ENCODE results near the gene CD101. TPM values are rescaled to one million over a fixed set of nuclear protein-coding genes. Genes with fewer than 3 reads are reported as not detected.

CD101 gene
- total RNA-seq, 1 donor from 2014 or later: 0.53 TPM

GRCh38 chr1:117022114-117022513, 20.6 kb downstream of the CD101 start:
- Histone ChIP-seq H3K36me3 (ENCODE audit: control insufficient read depth, insufficient read depth, low read length) (no peaks in the 10 kb centered on the region), H3K4me3 (ENCODE audit: low read depth, low read length) (no peak overlapping the region), H3K27me3 (ENCODE audit: control insufficient read depth, insufficient read depth, low read length) (no peaks in the 10 kb centered on the region)
- no peak for TF ChIP-seq CTCF (IDR thresholded peaks at IDR 0.05; ENCODE audit: insufficient read depth, low read length, severe bottlenecking)
- DNase-seq (ENCODE audit: low read depth): no peak
- FAIRE-seq: no peak

GRCh38 chr1:117025568-117025967, 24.0 kb downstream of the CD101 start:
- Histone ChIP-seq H3K27me3 (ENCODE audit: control insufficient read depth, insufficient read depth, low read length) (no peaks in the 10 kb centered on the region), H3K36me3 (ENCODE audit: control insufficient read depth, insufficient read depth, low read length) (no peaks in the 10 kb centered on the region), H3K4me3 (ENCODE audit: low read depth, low read length) (no peak overlapping the region)
- TF ChIP-seq CTCF (IDR thresholded peaks at IDR 0.05; ENCODE audit: insufficient read depth, low read length, severe bottlenecking): no peak
- FAIRE-seq: no peak
- no peak for DNase-seq (ENCODE audit: low read depth)

DNA sequence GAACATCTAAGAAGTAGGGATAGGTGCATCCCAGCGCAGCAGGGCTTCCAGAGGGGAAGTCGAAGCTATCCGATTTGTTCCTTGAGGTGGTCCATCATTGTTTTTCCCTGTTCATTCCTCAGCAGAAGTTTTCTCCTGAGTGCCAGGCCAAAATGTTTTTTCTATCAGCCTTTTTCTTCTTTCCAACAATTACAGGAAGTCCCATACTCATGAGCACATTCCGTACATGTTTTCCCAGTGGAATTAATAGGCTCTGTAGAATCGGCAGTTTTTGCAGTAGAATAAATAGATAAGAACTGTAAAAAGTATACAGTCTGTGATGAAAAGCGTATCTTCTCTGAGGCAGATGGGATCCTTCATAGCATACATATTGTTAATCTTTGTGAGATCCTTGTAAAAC, 24.8 kb downstream of the CD101 start:
- Histone ChIP-seq H3K36me3 (ENCODE audit: control insufficient read depth, insufficient read depth, low read length) (no peaks in the 10 kb centered on the region), H3K4me3 (ENCODE audit: low read depth, low read length) (no peak overlapping the region), H3K27me3 (ENCODE audit: control insufficient read depth, insufficient read depth, low read length) (no peaks in the 10 kb centered on the region)
- TF ChIP-seq CTCF (IDR thresholded peaks at IDR 0.05; ENCODE audit: insufficient read depth, low read length, severe bottlenecking): no peak
- FAIRE-seq (no peak), DNase-seq (ENCODE audit: low read depth) (no peak)

DNA sequence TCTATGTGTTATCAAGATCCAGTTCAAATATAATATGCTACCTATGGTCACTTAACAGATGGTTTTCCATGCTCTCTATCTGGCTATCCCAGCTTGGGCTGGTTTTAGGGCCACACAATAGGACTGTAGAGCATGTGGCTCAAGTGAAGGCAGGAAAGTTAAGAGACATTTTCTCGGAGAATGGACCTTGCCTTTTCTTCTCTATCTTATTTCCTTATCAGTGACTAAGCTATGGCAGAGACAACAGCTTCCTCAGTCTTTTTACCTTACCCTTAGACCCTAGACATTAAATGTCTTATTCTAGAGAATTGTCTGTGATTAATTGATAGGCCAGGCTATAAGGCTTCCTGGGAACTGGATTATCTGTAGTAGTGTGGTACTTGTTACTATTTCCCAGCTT, 28.1 kb downstream of the CD101 start:
- FAIRE-seq: no peak
- Histone ChIP-seq H3K4me3 (ENCODE audit: low read depth, low read length) (no peak overlapping the region), H3K36me3 (ENCODE audit: control insufficient read depth, insufficient read depth, low read length) (no peaks in the 10 kb centered on the region), H3K27me3 (ENCODE audit: control insufficient read depth, insufficient read depth, low read length) (no peaks in the 10 kb centered on the region)
- no peak for DNase-seq (ENCODE audit: low read depth)
- no peak for TF ChIP-seq CTCF (IDR thresholded peaks at IDR 0.05; ENCODE audit: insufficient read depth, low read length, severe bottlenecking)

- peak; percentile 23 for DNase-seq (ENCODE audit: low read depth)
- no peak overlapping the region for H3K4me3 ChIP-seq (ENCODE audit: low read depth, low read length)
- H3K36me3 ChIP-seq (ENCODE audit: control insufficient read depth, insufficient read depth, low read length): no peaks in the 10 kb centered on the region
- H3K27me3 ChIP-seq (ENCODE audit: control insufficient read depth, insufficient read depth, low read length): no peaks in the 10 kb centered on the region
- TF ChIP-seq CTCF (IDR thresholded peaks at IDR 0.05; ENCODE audit: insufficient read depth, low read length, severe bottlenecking): no peak
- no peak for FAIRE-seq
These were observed 28.8 kb downstream of the CD101 start for GRCh38 chr1:117030271-117030877.

GRCh38 chr1:117032266-117032665, 30.7 kb downstream of the CD101 start:
- no peak for TF ChIP-seq CTCF (IDR thresholded peaks at IDR 0.05; ENCODE audit: insufficient read depth, low read length, severe bottlenecking)
- no peak for FAIRE-seq
- H3K27me3 ChIP-seq (ENCODE audit: control insufficient read depth, insufficient read depth, low read length): no peaks in the 10 kb centered on the region
- no peak for DNase-seq (ENCODE audit: low read depth)
- H3K4me3 ChIP-seq (ENCODE audit: low read depth, low read length): no peak overlapping the region
- H3K36me3 ChIP-seq (ENCODE audit: control insufficient read depth, insufficient read depth, low read length): no peaks in the 10 kb centered on the region

All from bronchial epithelial cell (primary cell).